ENCODE data around the gene BNIP1.

The BNIP1 gene

GRCh38 chr5:173210877-173211276 lies 66.5 kb downstream of the BNIP1 start:
- DNase-seq (ENCODE audit: low read depth in 1 of 2, low spot score in 1 of 2) = no peak

- no peak for DNase-seq (ENCODE audit: low read depth in 1 of 2, low spot score in 1 of 2)
Measured at GRCh38 chr5:173211284-173211683, 67.0 kb downstream of the BNIP1 start.

GRCh38 chr5:173213236-173213933 lies 69.1 kb downstream of the BNIP1 start:
- DNase-seq (ENCODE audit: low read depth in 1 of 2, low spot score in 1 of 2) = no peak

Measured in activated CD4-positive, alpha-beta T cell treated with anti-CD3 and anti-CD28 coated beads, Interleukin-2, amount 50 U/mL, for 24 hours (primary cell).